Measurements from ENCODE around the gene TFF2. TPM values are rescaled to one million over a fixed set of nuclear protein-coding genes. Genes with fewer than 3 reads are reported as not detected.

Gene TFF2
- total RNA-seq, 2 experiments from 2014 or later: not detected

- intact Hi-C loops (cut with DNase I, micrococcal nuclease): loop anchor here (5.0 kb wide), 2 partner anchors 229 to 524 kb away; no protein-coding TSS in a partner anchor
- no peaks in the 10 kb centered on the region for H3K9me3 ChIP-seq (ENCODE audit: control insufficient read depth in 1 of 2, insufficient read depth in 1 of 2, low read length in 2 of 2)
- POLR2A ChIA-PET: no interaction called here
- peaks cover 9 to 11% of the 10 kb centered on the region in 2 experiments for H3K27me3 ChIP-seq (ENCODE audit: control insufficient read depth in 1 of 2, insufficient read depth in 2 of 2, low read length in 2 of 2)
- TF ChIP-seq CTCF (IDR thresholded peaks at IDR 0.05): no peak
- peaks cover 15% of the 10 kb centered on the region for H3K4me1 Mint-ChIP-seq (ENCODE audit: low read depth)
- H3K27ac Mint-ChIP-seq: no peak overlapping the region
- no peak overlapping the region for H3K4me3 Mint-ChIP-seq
- peaks cover 12% of the 10 kb centered on the region for H3K27me3 Mint-ChIP-seq
- H3K36me3 ChIP-seq (ENCODE audit: insufficient read depth, low read length): no peaks in the 10 kb centered on the region
- no peak for DNase-seq
- no peak overlapping the region for H3K27ac ChIP-seq (ENCODE audit: low read depth in 1 of 2, low read length in 2 of 2)
- no peaks in the 10 kb centered on the region for H3K9me3 Mint-ChIP-seq
- no peak for ATAC-seq (ENCODE audit: poor library complexity)
- CTCF ChIA-PET: no interaction called here
- no peaks in the 10 kb centered on the region for H3K36me3 Mint-ChIP-seq (ENCODE audit: low read depth)
- H3K4me1 ChIP-seq (ENCODE audit: insufficient read depth, low read length): peaks cover 18% of the 10 kb centered on the region
- no peak overlapping the region for H3K4me3 ChIP-seq (ENCODE audit: low read length)
Measured at GRCh38 chr21:42308161-42308913, 42.5 kb downstream of the TFF2 start.

GRCh38 chr21:42307106-42307505 lies 43.7 kb downstream of the TFF2 start:
- no peak for ATAC-seq (ENCODE audit: poor library complexity)
- CTCF ChIA-PET: no interaction called here
- intact Hi-C loops (cut with DNase I, micrococcal nuclease): loop anchor here (5.0 kb wide), 2 partner anchors 230 to 525 kb away; no protein-coding TSS in a partner anchor

GRCh38 chr21:42306366-42307035 lies 44.3 kb downstream of the TFF2 start:
- CTCF ChIA-PET: no interaction called here
- Mint-ChIP-seq H3K4me1 (ENCODE audit: low read depth) (peaks cover 15% of the 10 kb centered on the region), H3K9me3 (no peaks in the 10 kb centered on the region), H3K4me3 (no peak overlapping the region), H3K27ac (no peak overlapping the region), H3K36me3 (ENCODE audit: low read depth) (no peaks in the 10 kb centered on the region), H3K27me3 (peaks cover 12% of the 10 kb centered on the region)
- DNase-seq (no peak), ATAC-seq (ENCODE audit: poor library complexity) (no peak)
- TF ChIP-seq CTCF (IDR thresholded peaks at IDR 0.05): no peak
- no peaks in the 10 kb centered on the region for H3K9me3 ChIP-seq (ENCODE audit: control insufficient read depth in 1 of 2, insufficient read depth in 1 of 2, low read length in 2 of 2)
- no peak overlapping the region for H3K27ac ChIP-seq (ENCODE audit: low read depth in 1 of 2, low read length in 2 of 2)
- peaks cover 18% of the 10 kb centered on the region for H3K4me1 ChIP-seq (ENCODE audit: insufficient read depth, low read length)
- H3K27me3 ChIP-seq (ENCODE audit: control insufficient read depth in 1 of 2, insufficient read depth in 2 of 2, low read length in 2 of 2): peaks cover 9 to 11% of the 10 kb centered on the region in 2 experiments
- POLR2A ChIA-PET: no interaction called here
- intact Hi-C loops (cut with DNase I, micrococcal nuclease): loop anchor here (5.0 kb wide), 2 partner anchors 231 to 526 kb away; no protein-coding TSS in a partner anchor
- no peak overlapping the region for H3K4me3 ChIP-seq (ENCODE audit: low read length)
- no peaks in the 10 kb centered on the region for H3K36me3 ChIP-seq (ENCODE audit: insufficient read depth, low read length)

More at GRCh38 chr21:42307106-42307505, 43.7 kb downstream of the TFF2 start:
- peaks cover 18% of the 10 kb centered on the region for H3K4me1 ChIP-seq (ENCODE audit: insufficient read depth, low read length)
- POLR2A ChIA-PET: no interaction called here
- Mint-ChIP-seq H3K36me3 (ENCODE audit: low read depth) (no peaks in the 10 kb centered on the region), H3K4me3 (no peak overlapping the region), H3K9me3 (no peaks in the 10 kb centered on the region), H3K4me1 (ENCODE audit: low read depth) (peaks cover 15% of the 10 kb centered on the region), H3K27ac (no peak overlapping the region), H3K27me3 (peaks cover 12% of the 10 kb centered on the region)
- no peak for TF ChIP-seq CTCF (IDR thresholded peaks at IDR 0.05)
- no peak overlapping the region for H3K4me3 ChIP-seq (ENCODE audit: low read length)
- H3K27ac ChIP-seq (ENCODE audit: low read depth in 1 of 2, low read length in 2 of 2): no peak overlapping the region
- H3K27me3 ChIP-seq (ENCODE audit: control insufficient read depth in 1 of 2, insufficient read depth in 2 of 2, low read length in 2 of 2): peaks cover 9 to 11% of the 10 kb centered on the region in 2 experiments
- DNase-seq: no peak
- H3K36me3 ChIP-seq (ENCODE audit: insufficient read depth, low read length): no peaks in the 10 kb centered on the region
- H3K9me3 ChIP-seq (ENCODE audit: control insufficient read depth in 1 of 2, insufficient read depth in 1 of 2, low read length in 2 of 2): no peaks in the 10 kb centered on the region

Measured in CD4-positive, alpha-beta T cell (primary cell).